Hepatocyte (in vitro differentiated cells): ENCODE results near the gene JMJD1C. TPM values are rescaled to one million over a fixed set of nuclear protein-coding genes. Genes with fewer than 3 reads are reported as not detected.
"Not testable (repeated sequence)": the region's sequence is repeated elsewhere in the genome, so short reads cannot be mapped to it uniquely, and the experiment has no call there.

Experiments
- DNase-seq: peaks from one replicate; pipeline ENCODE4 v3.0.0-alpha.2; 2016; ENCODE audit warnings: low spot score
- H2AFZ ChIP-seq: fragments of 200-600 bp; sonication (generic); 2 replicates; pipeline ENCODE4 v1.6.0; 2016; ENCODE audit warnings: antibody characterized with exemption, mild to moderate bottlenecking
- H3K27ac ChIP-seq: fragments of 200-600 bp; sonication (generic); 2 replicates; pipeline ENCODE4 v1.5.1; 2016; ENCODE audit warnings: mild to moderate bottlenecking
- H3K27me3 ChIP-seq: fragments of 200-600 bp; sonication (generic); 2 replicates; pipeline ENCODE4 v1.6.1; 2016
- H3K36me3 ChIP-seq: fragments of 200-600 bp; sonication (generic); replicated peaks from 2 replicates; pipeline ENCODE4 v1.5.1; 2016; ENCODE audit warnings: low read depth; ENCODE audit not compliant: insufficient read depth
- H3K4me1 ChIP-seq: fragments of 200-600 bp; sonication (generic); 2 replicates; pipeline ENCODE4 v1.5.1; 2016; ENCODE audit warnings: mild to moderate bottlenecking, moderate library complexity; ENCODE audit not compliant: insufficient read depth
- H3K4me2 ChIP-seq: fragments of 200-600 bp; sonication (generic); 2 replicates; pipeline ENCODE4 v1.6.0; 2016
- H3K4me3 ChIP-seq: fragments of 200-600 bp; sonication (generic); 2 replicates; pipeline ENCODE4 v1.5.1; 2016; ENCODE audit warnings: mild to moderate bottlenecking
- H3K79me2 ChIP-seq: fragments of 200-600 bp; sonication (generic); 2 replicates; pipeline ENCODE4 v1.6.0; 2017; ENCODE audit warnings: mild to moderate bottlenecking
- H3K9me2 ChIP-seq: fragments of 200-600 bp; sonication (generic); replicated peaks from 2 replicates; pipeline ENCODE4 v1.6.0; 2017; ENCODE audit warnings: mild to moderate bottlenecking; ENCODE audit not compliant: insufficient read depth
- H3K9me3 ChIP-seq: fragments of 200-600 bp; sonication (generic); 2 replicates; pipeline ENCODE4 v1.5.1; 2016; ENCODE audit warnings: low read depth, mild to moderate bottlenecking
- H4K20me1 ChIP-seq: fragments of 200-600 bp; sonication (generic); 2 replicates; pipeline ENCODE4 v1.6.0; 2016; ENCODE audit warnings: mild to moderate bottlenecking; ENCODE audit not compliant: insufficient read depth, poor library complexity, severe bottlenecking
- EZH2 ChIP-seq: fragments of 200-600 bp; sonication (generic); IDR thresholded peaks from 2 replicates; pipeline ENCODE4 v1.6.1; 2016; ENCODE audit warnings: antibody characterized with exemption, mild to moderate bottlenecking, borderline replicate concordance
- EZH2phosphoT487 ChIP-seq: fragments of 200-600 bp; sonication (generic); IDR thresholded peaks from one replicate; pipeline ENCODE4 v1.6.1; 2018; ENCODE audit warnings: antibody characterized with exemption, mild to moderate bottlenecking, low read depth, moderate library complexity; ENCODE audit not compliant: unreplicated experiment, severe bottlenecking
- WGBS: methylation state at CpG from one replicate; pipeline ENCODE4 v1.1.6; 2016; ENCODE audit warnings: low lambda C conversion rate; ENCODE audit errors: missing lambda C conversion rate; 5-methylcytosine and 5-hydroxymethylcytosine counted together
- polyA plus RNA-seq: library from polyadenylated mRNA; unstranded; fragments of >200 nt; fragmentation: Nextera tagmentation; extraction: Ambion mirVana; gene quantifications from 2 replicates; pipeline ENCODE4 v1.2.1, GENCODE V29; 2016
- total RNA-seq: library from RNA; depleted of rRNA; stranded (reverse); fragments of >200 nt; gene quantifications from 2 replicates; pipeline ENCODE4 v1.2.3, GENCODE V29; 2014
- TF ChIP-seq, protein P1 (sequence below): fragments of 200-600 bp; sonication (generic); IDR thresholded peaks from 2 replicates; pipeline ENCODE4 v1.5.1; 2016; ENCODE audit warnings: antibody characterized with exemption, mild to moderate bottlenecking; ENCODE audit not compliant: poor library complexity

Gene JMJD1C
- total and polyA plus RNA-seq, 2 experiments from 2014 or later, result 43.2 to 177 TPM

DNA sequence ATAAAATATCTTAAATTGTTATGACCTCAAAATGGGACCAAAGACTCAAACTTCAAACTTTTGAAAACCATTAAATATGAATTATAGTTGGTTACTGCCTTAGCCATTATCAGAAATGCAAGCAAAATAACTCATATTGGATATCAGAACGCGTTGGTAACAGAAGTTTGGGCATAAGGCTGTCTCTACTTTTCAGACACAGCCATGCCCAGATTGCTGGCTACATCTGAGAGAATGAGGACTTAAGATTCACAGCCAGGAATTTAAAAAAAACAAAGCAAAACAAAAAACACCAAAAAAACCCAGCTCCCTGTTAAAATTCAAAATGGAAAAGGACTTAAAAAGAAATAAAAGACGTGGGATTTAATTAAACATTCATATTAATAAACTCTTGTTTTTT is 161.6 kb downstream of the JMJD1C start:
- no peak for DNase-seq
- TF ChIP-seq EZH2phosphoT487, result no peak
- no peak for TF ChIP-seq EZH2
- TF ChIP-seq, protein P1, sequence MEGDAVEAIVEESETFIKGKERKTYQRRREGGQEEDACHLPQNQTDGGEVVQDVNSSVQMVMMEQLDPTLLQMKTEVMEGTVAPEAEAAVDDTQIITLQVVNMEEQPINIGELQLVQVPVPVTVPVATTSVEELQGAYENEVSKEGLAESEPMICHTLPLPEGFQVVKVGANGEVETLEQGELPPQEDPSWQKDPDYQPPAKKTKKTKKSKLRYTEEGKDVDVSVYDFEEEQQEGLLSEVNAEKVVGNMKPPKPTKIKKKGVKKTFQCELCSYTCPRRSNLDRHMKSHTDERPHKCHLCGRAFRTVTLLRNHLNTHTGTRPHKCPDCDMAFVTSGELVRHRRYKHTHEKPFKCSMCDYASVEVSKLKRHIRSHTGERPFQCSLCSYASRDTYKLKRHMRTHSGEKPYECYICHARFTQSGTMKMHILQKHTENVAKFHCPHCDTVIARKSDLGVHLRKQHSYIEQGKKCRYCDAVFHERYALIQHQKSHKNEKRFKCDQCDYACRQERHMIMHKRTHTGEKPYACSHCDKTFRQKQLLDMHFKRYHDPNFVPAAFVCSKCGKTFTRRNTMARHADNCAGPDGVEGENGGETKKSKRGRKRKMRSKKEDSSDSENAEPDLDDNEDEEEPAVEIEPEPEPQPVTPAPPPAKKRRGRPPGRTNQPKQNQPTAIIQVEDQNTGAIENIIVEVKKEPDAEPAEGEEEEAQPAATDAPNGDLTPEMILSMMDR, result no peak
- Histone ChIP-seq H3K4me1 (no peaks in the 10 kb centered on the region), H3K4me2 (no peak overlapping the region), H3K9me2 (no peaks in the 10 kb centered on the region), H3K79me2 (peaks cover 82% of the 10 kb centered on the region), H3K36me3 (no peaks in the 10 kb centered on the region), H3K27me3 (no peaks in the 10 kb centered on the region), H3K27ac (no peak overlapping the region), H4K20me1 (peaks cover 6% of the 10 kb centered on the region), H3K9me3 (no peaks in the 10 kb centered on the region), H3K4me3 (no peak overlapping the region), H2AFZ (no peak overlapping the region)
- WGBS, result 99% methylated on average over 3 of the region's 3 CpGs

DNA sequence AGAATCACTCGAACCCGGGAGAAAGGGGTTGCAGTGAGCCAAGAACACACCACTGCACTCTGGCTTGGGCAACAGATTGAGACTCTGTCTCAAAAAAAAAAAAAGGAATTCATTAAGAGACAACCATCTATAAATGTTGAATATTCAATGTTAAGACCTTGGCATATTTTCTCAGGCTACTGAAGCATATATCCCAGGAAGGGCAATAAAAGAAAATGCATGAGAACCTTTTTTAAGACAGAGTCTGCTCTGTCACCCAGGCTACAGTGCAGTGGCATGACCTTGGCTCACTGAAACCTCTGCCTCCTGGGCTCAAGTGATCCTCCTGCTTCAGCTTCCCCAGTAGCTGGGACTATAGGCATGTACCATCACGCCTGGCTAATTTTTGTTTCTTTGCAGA is 165.0 kb downstream of the JMJD1C start:
- no peak overlapping the region for H3K4me3 ChIP-seq
- no peaks in the 10 kb centered on the region for H3K9me2 ChIP-seq
- no peaks in the 10 kb centered on the region for H3K9me3 ChIP-seq
- no peaks in the 10 kb centered on the region for H3K4me1 ChIP-seq
- peaks cover 81% of the 10 kb centered on the region for H3K79me2 ChIP-seq
- H3K4me2 ChIP-seq, result no peak overlapping the region
- no peaks in the 10 kb centered on the region for H3K27me3 ChIP-seq
- TF ChIP-seq, protein P1, result no peak
- no peak for TF ChIP-seq EZH2
- TF ChIP-seq EZH2phosphoT487, result no peak
- WGBS, result 98% methylated on average over 3 of the region's 3 CpGs
- no peaks in the 10 kb centered on the region for H3K36me3 ChIP-seq
- peaks cover 6% of the 10 kb centered on the region for H4K20me1 ChIP-seq
- no peak overlapping the region for H3K27ac ChIP-seq
- DNase-seq, result no peak
- H2AFZ ChIP-seq, result no peak overlapping the region

DNA sequence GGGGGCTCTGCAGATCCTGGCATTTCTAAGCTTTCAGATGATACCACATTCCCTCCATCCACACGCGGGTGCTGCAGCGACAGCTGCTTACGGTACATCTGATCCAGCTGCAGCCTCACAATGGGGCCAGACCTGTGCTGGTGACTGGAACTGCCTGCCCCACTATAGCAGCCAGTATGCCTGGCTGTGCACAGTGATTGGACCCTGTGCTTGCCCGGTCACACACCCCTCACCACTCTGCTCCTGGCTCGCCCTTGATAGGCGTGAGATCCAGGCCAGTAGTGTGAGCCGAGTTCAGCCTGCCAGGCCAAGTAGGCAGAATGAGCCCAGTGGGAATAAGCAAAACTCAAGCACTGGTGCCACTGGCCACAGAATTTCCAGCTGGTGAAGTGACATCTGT is 167.8 kb downstream of the JMJD1C start:
- Histone ChIP-seq H3K4me2 (no peak overlapping the region), H3K4me1 (no peaks in the 10 kb centered on the region), H3K4me3 (no peak overlapping the region), H3K9me3 (no peaks in the 10 kb centered on the region), H2AFZ (no peak overlapping the region), H3K9me2 (no peaks in the 10 kb centered on the region), H3K27ac (no peak overlapping the region), H3K36me3 (no peaks in the 10 kb centered on the region), H3K27me3 (no peaks in the 10 kb centered on the region), H4K20me1 (peaks cover 6% of the 10 kb centered on the region), H3K79me2 (peaks cover 86% of the 10 kb centered on the region)
- DNase-seq, result no peak
- TF ChIP-seq EZH2phosphoT487 (no peak), EZH2 (no peak)
- TF ChIP-seq, protein P1, result no peak
- WGBS, result 97% methylated on average over 8 of the region's 8 CpGs

DNA sequence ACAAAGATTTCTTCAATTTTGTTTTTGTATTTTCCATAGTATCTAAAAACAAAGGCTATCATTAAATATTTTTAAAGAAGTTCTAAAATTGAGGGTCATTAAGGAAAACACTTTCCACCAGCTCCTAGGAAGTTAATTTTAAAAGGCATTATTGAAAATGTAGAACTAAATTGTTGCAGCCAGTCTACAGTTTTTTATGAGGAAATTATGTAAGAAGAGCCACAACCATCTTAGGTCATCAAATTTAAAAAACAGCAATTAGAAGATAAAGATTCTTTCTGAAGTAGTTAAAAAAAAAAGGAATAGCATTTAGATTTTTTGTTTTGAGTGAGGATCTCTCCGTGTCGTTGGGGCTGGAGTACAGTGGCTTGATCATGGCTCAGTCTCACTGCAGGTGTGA is 171.0 kb downstream of the JMJD1C start:
- Histone ChIP-seq H3K36me3 (no peaks in the 10 kb centered on the region), H3K27me3 (no peaks in the 10 kb centered on the region), H3K27ac (no peak overlapping the region), H4K20me1 (no peaks in the 10 kb centered on the region), H3K79me2 (peaks cover 69% of the 10 kb centered on the region), H3K4me3 (no peak overlapping the region), H2AFZ (no peak overlapping the region), H3K9me3 (no peaks in the 10 kb centered on the region), H3K9me2 (no peaks in the 10 kb centered on the region), H3K4me2 (no peak overlapping the region), H3K4me1 (no peaks in the 10 kb centered on the region)
- WGBS, result 98% methylated on average over 2 of the region's 2 CpGs
- DNase-seq, result no peak
- no peak for TF ChIP-seq EZH2
- TF ChIP-seq, protein P1, result no peak
- no peak for TF ChIP-seq EZH2phosphoT487

DNA sequence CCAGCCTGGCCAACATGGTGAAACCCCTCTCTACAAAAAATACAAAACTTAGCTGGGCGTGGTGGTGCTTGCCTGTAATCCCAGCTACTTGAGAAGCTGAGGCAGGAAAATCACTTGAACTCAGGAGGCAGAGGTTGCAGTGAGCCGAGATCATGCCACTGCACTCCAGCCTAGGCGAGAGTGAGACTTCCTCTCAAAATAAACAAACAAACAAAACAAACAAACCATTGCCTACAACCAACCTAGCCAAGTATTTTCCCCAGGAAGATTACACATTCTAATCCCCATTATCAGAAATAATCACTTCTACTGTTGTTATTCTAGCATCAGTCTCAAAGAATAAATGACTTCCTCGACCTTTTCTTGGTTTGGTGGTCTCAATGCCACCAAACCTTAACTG is 172.9 kb downstream of the JMJD1C start:
- H3K9me2 ChIP-seq, H3K4me3 ChIP-seq, H3K27ac ChIP-seq, DNase-seq, H3K4me2 ChIP-seq, H4K20me1 ChIP-seq, H3K36me3 ChIP-seq, H3K4me1 ChIP-seq, H3K27me3 ChIP-seq, H3K9me3 ChIP-seq, H2AFZ ChIP-seq: not testable (repeated sequence)
- H3K79me2 ChIP-seq, result peaks cover 69% of the 10 kb centered on the region
- 93% methylated on average over 4 of the region's 4 CpGs for WGBS
